ENCODE results near the gene HIBCH. TPM values are rescaled to one million over a fixed set of nuclear protein-coding genes. Genes with fewer than 3 reads are reported as not detected.

The HIBCH gene
- total RNA-seq, 1 experiment from 2014 or later = 26.5 TPM

GRCh38 chr2:190179754-190180312 is 139.8 kb downstream of the HIBCH start:
- Mint-ChIP-seq H3K9me3 (no peaks in the 10 kb centered on the region), H3K36me3 (no peaks in the 10 kb centered on the region)

DNA sequence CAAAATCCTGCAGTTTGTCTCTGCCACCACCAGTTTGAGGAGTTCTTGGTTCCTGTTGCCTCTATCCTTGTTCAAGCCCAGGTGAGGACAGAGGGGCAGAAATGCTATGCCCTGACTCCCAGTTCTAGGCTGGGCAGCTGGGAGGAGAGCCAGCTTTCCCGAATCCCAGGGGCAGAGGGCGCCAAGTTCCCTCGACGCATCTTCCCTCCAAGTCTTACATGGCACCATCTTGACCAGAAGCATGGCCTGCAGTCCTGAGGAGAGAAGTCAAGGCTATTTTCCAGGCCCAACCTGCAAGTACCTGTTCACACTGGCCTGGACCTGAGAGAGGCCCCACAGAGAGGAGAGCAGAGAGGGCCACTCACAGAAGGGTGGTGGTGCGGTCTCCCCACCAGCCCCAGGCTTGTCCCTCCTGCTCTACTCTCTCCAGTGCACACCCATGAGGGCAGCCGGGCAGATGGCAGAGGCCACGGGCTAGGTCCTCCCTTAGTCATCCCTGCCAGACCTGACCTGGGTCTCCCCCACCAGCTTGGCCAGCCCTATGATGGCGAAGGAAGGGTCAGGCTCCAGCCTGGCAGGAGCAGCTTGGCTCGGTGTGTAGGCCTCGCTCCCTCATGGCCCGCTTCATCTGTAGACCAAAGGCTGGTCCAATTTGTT is 141.4 kb downstream of the HIBCH start:
- no peak for DNase-seq (ENCODE audit: low spot score)
- Mint-ChIP-seq H3K4me3 (no peak overlapping the region), H3K9me3 (peaks cover 11% of the 10 kb centered on the region), H3K27ac (no peak overlapping the region), H3K4me1 (peaks cover 8% of the 10 kb centered on the region), H3K27me3 (ENCODE audit: low read depth) (peaks cover 18% of the 10 kb centered on the region), H3K36me3 (no peaks in the 10 kb centered on the region)
- TF ChIP-seq TEAD4 (CRISPR knock-in tag; IDR thresholded peaks at IDR 0.05) (no peak), FOXJ3 (CRISPR knock-in tag; IDR thresholded peaks at IDR 0.05; ENCODE audit: borderline replicate concordance) (no peak), NR2C2 (CRISPR knock-in tag; IDR thresholded peaks at IDR 0.05) (no peak), EMX1 (CRISPR knock-in tag; IDR thresholded peaks at IDR 0.05) (no peak), HMGA2 (CRISPR knock-in tag; IDR thresholded peaks at IDR 0.05) (no peak), SMAD3 (CRISPR knock-in tag; IDR thresholded peaks at IDR 0.05; ENCODE audit: borderline replicate concordance) (no peak), CREM (CRISPR knock-in tag; IDR thresholded peaks at IDR 0.05) (no peak), MYBL2 (CRISPR knock-in tag; IDR thresholded peaks at IDR 0.05) (no peak), NR3C1 (CRISPR knock-in tag; conservative IDR thresholded peaks at IDR 0.05; ENCODE audit: low read depth) (no peak), OVOL2 (CRISPR knock-in tag; IDR thresholded peaks at IDR 0.05; ENCODE audit: borderline replicate concordance) (no peak), HMGXB4 (CRISPR knock-in tag; IDR thresholded peaks at IDR 0.05) (no peak), SOX15 (CRISPR knock-in tag; IDR thresholded peaks at IDR 0.05) (no peak), E2F4 (CRISPR knock-in tag; IDR thresholded peaks at IDR 0.05; ENCODE audit: borderline replicate concordance, low read depth) (no peak), MXD4 (CRISPR knock-in tag; IDR thresholded peaks at IDR 0.05; ENCODE audit: borderline replicate concordance) (no peak), ZNF532 (CRISPR knock-in tag; IDR thresholded peaks at IDR 0.05; ENCODE audit: borderline replicate concordance) (no peak), GABPB1 (CRISPR knock-in tag; IDR thresholded peaks at IDR 0.05) (no peak)
- TF ChIP-seq, protein P1, sequence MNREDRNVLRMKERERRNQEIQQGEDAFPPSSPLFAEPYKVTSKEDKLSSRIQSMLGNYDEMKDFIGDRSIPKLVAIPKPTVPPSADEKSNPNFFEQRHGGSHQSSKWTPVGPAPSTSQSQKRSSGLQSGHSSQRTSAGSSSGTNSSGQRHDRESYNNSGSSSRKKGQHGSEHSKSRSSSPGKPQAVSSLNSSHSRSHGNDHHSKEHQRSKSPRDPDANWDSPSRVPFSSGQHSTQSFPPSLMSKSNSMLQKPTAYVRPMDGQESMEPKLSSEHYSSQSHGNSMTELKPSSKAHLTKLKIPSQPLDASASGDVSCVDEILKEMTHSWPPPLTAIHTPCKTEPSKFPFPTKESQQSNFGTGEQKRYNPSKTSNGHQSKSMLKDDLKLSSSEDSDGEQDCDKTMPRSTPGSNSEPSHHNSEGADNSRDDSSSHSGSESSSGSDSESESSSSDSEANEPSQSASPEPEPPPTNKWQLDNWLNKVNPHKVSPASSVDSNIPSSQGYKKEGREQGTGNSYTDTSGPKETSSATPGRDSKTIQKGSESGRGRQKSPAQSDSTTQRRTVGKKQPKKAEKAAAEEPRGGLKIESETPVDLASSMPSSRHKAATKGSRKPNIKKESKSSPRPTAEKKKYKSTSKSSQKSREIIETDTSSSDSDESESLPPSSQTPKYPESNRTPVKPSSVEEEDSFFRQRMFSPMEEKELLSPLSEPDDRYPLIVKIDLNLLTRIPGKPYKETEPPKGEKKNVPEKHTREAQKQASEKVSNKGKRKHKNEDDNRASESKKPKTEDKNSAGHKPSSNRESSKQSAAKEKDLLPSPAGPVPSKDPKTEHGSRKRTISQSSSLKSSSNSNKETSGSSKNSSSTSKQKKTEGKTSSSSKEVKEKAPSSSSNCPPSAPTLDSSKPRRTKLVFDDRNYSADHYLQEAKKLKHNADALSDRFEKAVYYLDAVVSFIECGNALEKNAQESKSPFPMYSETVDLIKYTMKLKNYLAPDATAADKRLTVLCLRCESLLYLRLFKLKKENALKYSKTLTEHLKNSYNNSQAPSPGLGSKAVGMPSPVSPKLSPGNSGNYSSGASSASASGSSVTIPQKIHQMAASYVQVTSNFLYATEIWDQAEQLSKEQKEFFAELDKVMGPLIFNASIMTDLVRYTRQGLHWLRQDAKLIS (CRISPR knock-in tag; IDR thresholded peaks at IDR 0.05; ENCODE audit: borderline replicate concordance) = no peak
- no peak for ATAC-seq
- POLR2A ChIA-PET = no interaction called here
- CTCF ChIA-PET = interaction anchor here (0.6 kb wide), 1 partner anchor 141 kb away, joined by 3 read pairs; the partner anchor contains the start of gene HIBCH

More at GRCh38 chr2:190179754-190180312, 139.8 kb downstream of the HIBCH start:
- ATAC-seq (no peak), DNase-seq (ENCODE audit: low spot score) (no peak)
- peak overlapping the region; percentile 71 for H3K4me3 Mint-ChIP-seq
- H3K27me3 Mint-ChIP-seq (ENCODE audit: low read depth) = peaks cover 18% of the 10 kb centered on the region
- CTCF ChIA-PET = interaction anchor here (0.6 to 2.3 kb wide), 18 partner anchors 9 to 500 kb away, joined by 3 to 26 read pairs (median 6); partner anchors contain the start of gene HIBCH
- H3K4me1 Mint-ChIP-seq = peaks cover 8% of the 10 kb centered on the region
- H3K27ac Mint-ChIP-seq = no peak overlapping the region
- TF ChIP-seq, protein P2, sequence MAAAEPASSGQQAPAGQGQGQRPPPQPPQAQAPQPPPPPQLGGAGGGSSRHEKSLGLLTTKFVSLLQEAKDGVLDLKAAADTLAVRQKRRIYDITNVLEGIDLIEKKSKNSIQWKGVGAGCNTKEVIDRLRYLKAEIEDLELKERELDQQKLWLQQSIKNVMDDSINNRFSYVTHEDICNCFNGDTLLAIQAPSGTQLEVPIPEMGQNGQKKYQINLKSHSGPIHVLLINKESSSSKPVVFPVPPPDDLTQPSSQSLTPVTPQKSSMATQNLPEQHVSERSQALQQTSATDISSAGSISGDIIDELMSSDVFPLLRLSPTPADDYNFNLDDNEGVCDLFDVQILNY (CRISPR knock-in tag; IDR thresholded peaks at IDR 0.05) = no peak
- 0 out of 2 replicates have a peak, but pooled peaks have one; percentile 12 for TF ChIP-seq GABPB1 (CRISPR knock-in tag; IDR thresholded peaks at IDR 0.05)
- POLR2A ChIA-PET = interaction anchor here (1.4 to 1.5 kb wide), 2 partner anchors 21 to 37 kb away, joined by 3 read pairs; no protein-coding TSS in a partner anchor
